ENCODE results near the gene PRSS57.
A peak's percentile ranks its signal among the peaks of the same experiment; 100 is the strongest.

The PRSS57 gene

GRCh38 chr19:653425-653824 is 41.8 kb downstream of the PRSS57 start:
- no peak overlapping the region for H3K4me3 ChIP-seq (ENCODE audit: low read depth, low read length)

- no peak overlapping the region for H3K4me3 ChIP-seq (ENCODE audit: low read depth, low read length)
Measured at GRCh38 chr19:652467-653389, 42.5 kb downstream of the PRSS57 start.

- H3K4me3 ChIP-seq (ENCODE audit: low read depth, low read length) = no peak overlapping the region
Measured at GRCh38 chr19:651991-652390, 43.3 kb downstream of the PRSS57 start.

GRCh38 chr19:651114-651818 is 44.0 kb downstream of the PRSS57 start:
- H3K4me3 ChIP-seq (ENCODE audit: low read depth, low read length) = no peak overlapping the region

GRCh38 chr19:650121-650520 is 45.1 kb downstream of the PRSS57 start:
- H3K4me3 ChIP-seq (ENCODE audit: low read depth, low read length) = no peak overlapping the region

- no peak overlapping the region for H3K4me3 ChIP-seq (ENCODE audit: low read depth, low read length)
Measured at GRCh38 chr19:648904-649801, 46.1 kb downstream of the PRSS57 start.

GRCh38 chr19:648305-648704 is 46.9 kb downstream of the PRSS57 start:
- no peak overlapping the region for H3K4me3 ChIP-seq (ENCODE audit: low read depth, low read length)

- no peak overlapping the region for H3K4me3 ChIP-seq (ENCODE audit: low read depth, low read length)
Measured at GRCh38 chr19:647566-648284, 47.5 kb downstream of the PRSS57 start.

GRCh38 chr19:646779-647565 is 48.3 kb downstream of the PRSS57 start:
- H3K4me3 ChIP-seq (ENCODE audit: low read depth, low read length) = no peak overlapping the region

- H3K4me3 ChIP-seq (ENCODE audit: low read depth, low read length) = no peak overlapping the region
Measured at GRCh38 chr19:645912-646778, 49.1 kb downstream of the PRSS57 start.

- no peak overlapping the region for H3K4me3 ChIP-seq (ENCODE audit: low read depth, low read length)
Measured at GRCh38 chr19:644789-645188, 50.5 kb downstream of the PRSS57 start.

GRCh38 chr19:644363-644762 is 50.9 kb downstream of the PRSS57 start:
- H3K4me3 ChIP-seq (ENCODE audit: low read depth, low read length) = no peak overlapping the region

- H3K4me3 ChIP-seq (ENCODE audit: low read depth, low read length) = no peak overlapping the region
Measured at GRCh38 chr19:643736-644135, 51.5 kb downstream of the PRSS57 start.

GRCh38 chr19:642767-643727 is 52.2 kb downstream of the PRSS57 start:
- no peak overlapping the region for H3K4me3 ChIP-seq (ENCODE audit: low read depth, low read length)

GRCh38 chr19:641702-642101 is 53.5 kb downstream of the PRSS57 start:
- no peak overlapping the region for H3K4me3 ChIP-seq (ENCODE audit: low read depth, low read length)

- no peak overlapping the region for H3K4me3 ChIP-seq (ENCODE audit: low read depth, low read length)
Measured at GRCh38 chr19:640606-641189, 54.6 kb downstream of the PRSS57 start.

- peak overlapping the region; percentile 27 for H3K4me3 ChIP-seq (ENCODE audit: low read depth, low read length)
Measured at GRCh38 chr19:640161-640558, 55.1 kb downstream of the PRSS57 start.
